Endodermal cell (in vitro differentiated cells): ENCODE data around the gene BPI. TPM values are rescaled to one million over a fixed set of nuclear protein-coding genes. Genes with fewer than 3 reads are reported as not detected.

Experiments used
- DNase-seq: peaks from one replicate; pipeline ENCODE4 v3.0.0-alpha.2; 2017
- H3K27ac ChIP-seq: 2 replicates; pipeline ENCODE4 v1.5.1; 2013; ENCODE audit warnings: mild to moderate bottlenecking, low read depth, low read length, moderate library complexity
- H3K27me3 ChIP-seq: 2 replicates; pipeline ENCODE4 v1.6.1; 2013; ENCODE audit warnings: mild to moderate bottlenecking, low read length, moderate library complexity; ENCODE audit not compliant: insufficient read depth, control insufficient read depth, poor library complexity, severe bottlenecking
- H3K36me3 ChIP-seq: 2 replicates; pipeline ENCODE4 v1.7.0; 2013; ENCODE audit warnings: mild to moderate bottlenecking, low read length, moderate library complexity; ENCODE audit not compliant: control insufficient read depth, insufficient read depth
- H3K4me1 ChIP-seq: one replicate; pipeline ENCODE4 v1.7.0; 2013; ENCODE audit warnings: low read length; ENCODE audit not compliant: control insufficient read depth, insufficient read depth
- H3K4me3 ChIP-seq: 2 replicates; pipeline ENCODE4 v1.5.1; 2013; ENCODE audit warnings: mild to moderate bottlenecking, low read length, moderate library complexity
- H3K9ac ChIP-seq: 2 replicates; pipeline ENCODE4 v1.6.1; 2013; ENCODE audit warnings: mild to moderate bottlenecking, low read length, moderate library complexity; ENCODE audit not compliant: poor library complexity, severe bottlenecking; ENCODE audit errors: extremely low read depth
- H3K9me3 ChIP-seq: 2 replicates; pipeline ENCODE4 v1.6.1; 2013; ENCODE audit warnings: mild to moderate bottlenecking, low read length, moderate library complexity; ENCODE audit not compliant: control insufficient read depth
- H3K27ac Mint-ChIP-seq: 2 replicates; pipeline ENCODE4 v1.8.0; 2020; ENCODE audit warnings: mixed read lengths
- H3K27me3 Mint-ChIP-seq: 2 replicates; pipeline ENCODE4 v1.8.0; 2021; ENCODE audit warnings: mild to moderate bottlenecking, mixed read lengths; ENCODE audit not compliant: insufficient read depth
- H3K36me3 Mint-ChIP-seq: 2 replicates; pipeline ENCODE4 v1.8.0; 2020; ENCODE audit warnings: low read depth, mixed read lengths
- H3K4me1 Mint-ChIP-seq: 2 replicates; pipeline ENCODE4 v1.8.0; 2020; ENCODE audit warnings: mixed read lengths
- H3K4me3 Mint-ChIP-seq: 2 replicates; pipeline ENCODE4 v1.8.0; 2020; ENCODE audit warnings: mild to moderate bottlenecking, moderate library complexity, mixed read lengths
- H3K9me3 Mint-ChIP-seq: 2 replicates; pipeline ENCODE4 v1.8.0; 2020; ENCODE audit warnings: mild to moderate bottlenecking, mixed read lengths
- WGBS, 2 experiments: methylation state at CpG; one replicate each; pipeline versions ENCODE4 v1.1.5 to v1.1.7; 2013; ENCODE audit warnings: missing lambda C conversion rate in 2 of 2, mixed read lengths in 1 of 2; ENCODE audit not compliant: insufficient coverage in 1 of 2, insufficient read length in 1 of 2; 5-methylcytosine and 5-hydroxymethylcytosine counted together
- total RNA-seq, 2 donors: library from RNA; stranded (reverse); fragmentation: NEBNext Ultra II Directional in 1 of 2; extraction: Animal tissue kit (Norgen Biotek cat#: 25700) in 1 of 2; gene quantifications; 2 replicates in 1 of 2; 3 replicates in 1 of 2; pipeline ENCODE4 v1.2.1, GENCODE V29; 2021
- TF ChIP-seq, protein P1 (sequence below): fragments of 200-600 bp; sonication (generic); conservative IDR thresholded peaks from 2 replicates; pipeline ENCODE4 v1.5.0; 2021; ENCODE audit warnings: antibody characterized with exemption, mild to moderate bottlenecking

BPI gene
- total RNA-seq, 2 donors from 2014 or later = not detected

GRCh38 chr20:38349856-38350255 lies 45.9 kb downstream of the BPI start:
- H3K4me3 Mint-ChIP-seq = no peak overlapping the region
- H3K27ac ChIP-seq = no peak overlapping the region
- no peaks in the 10 kb centered on the region for H3K4me1 ChIP-seq
- no peak overlapping the region for H3K27ac Mint-ChIP-seq
- TF ChIP-seq, protein P1, sequence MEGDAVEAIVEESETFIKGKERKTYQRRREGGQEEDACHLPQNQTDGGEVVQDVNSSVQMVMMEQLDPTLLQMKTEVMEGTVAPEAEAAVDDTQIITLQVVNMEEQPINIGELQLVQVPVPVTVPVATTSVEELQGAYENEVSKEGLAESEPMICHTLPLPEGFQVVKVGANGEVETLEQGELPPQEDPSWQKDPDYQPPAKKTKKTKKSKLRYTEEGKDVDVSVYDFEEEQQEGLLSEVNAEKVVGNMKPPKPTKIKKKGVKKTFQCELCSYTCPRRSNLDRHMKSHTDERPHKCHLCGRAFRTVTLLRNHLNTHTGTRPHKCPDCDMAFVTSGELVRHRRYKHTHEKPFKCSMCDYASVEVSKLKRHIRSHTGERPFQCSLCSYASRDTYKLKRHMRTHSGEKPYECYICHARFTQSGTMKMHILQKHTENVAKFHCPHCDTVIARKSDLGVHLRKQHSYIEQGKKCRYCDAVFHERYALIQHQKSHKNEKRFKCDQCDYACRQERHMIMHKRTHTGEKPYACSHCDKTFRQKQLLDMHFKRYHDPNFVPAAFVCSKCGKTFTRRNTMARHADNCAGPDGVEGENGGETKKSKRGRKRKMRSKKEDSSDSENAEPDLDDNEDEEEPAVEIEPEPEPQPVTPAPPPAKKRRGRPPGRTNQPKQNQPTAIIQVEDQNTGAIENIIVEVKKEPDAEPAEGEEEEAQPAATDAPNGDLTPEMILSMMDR = no peak
- H3K9ac ChIP-seq = no peak overlapping the region
- no peaks in the 10 kb centered on the region for H3K27me3 Mint-ChIP-seq
- H3K36me3 Mint-ChIP-seq = no peaks in the 10 kb centered on the region
- H3K9me3 ChIP-seq = no peaks in the 10 kb centered on the region
- DNase-seq = no peak
- H3K4me1 Mint-ChIP-seq = peaks cover 10% of the 10 kb centered on the region
- no peak overlapping the region for H3K4me3 ChIP-seq
- WGBS, 2 experiments = 95 to 97% methylated on average over 5 of the region's 5 CpGs
- no peaks in the 10 kb centered on the region for H3K27me3 ChIP-seq
- no peaks in the 10 kb centered on the region for H3K9me3 Mint-ChIP-seq
- H3K36me3 ChIP-seq = no peaks in the 10 kb centered on the region

DNA sequence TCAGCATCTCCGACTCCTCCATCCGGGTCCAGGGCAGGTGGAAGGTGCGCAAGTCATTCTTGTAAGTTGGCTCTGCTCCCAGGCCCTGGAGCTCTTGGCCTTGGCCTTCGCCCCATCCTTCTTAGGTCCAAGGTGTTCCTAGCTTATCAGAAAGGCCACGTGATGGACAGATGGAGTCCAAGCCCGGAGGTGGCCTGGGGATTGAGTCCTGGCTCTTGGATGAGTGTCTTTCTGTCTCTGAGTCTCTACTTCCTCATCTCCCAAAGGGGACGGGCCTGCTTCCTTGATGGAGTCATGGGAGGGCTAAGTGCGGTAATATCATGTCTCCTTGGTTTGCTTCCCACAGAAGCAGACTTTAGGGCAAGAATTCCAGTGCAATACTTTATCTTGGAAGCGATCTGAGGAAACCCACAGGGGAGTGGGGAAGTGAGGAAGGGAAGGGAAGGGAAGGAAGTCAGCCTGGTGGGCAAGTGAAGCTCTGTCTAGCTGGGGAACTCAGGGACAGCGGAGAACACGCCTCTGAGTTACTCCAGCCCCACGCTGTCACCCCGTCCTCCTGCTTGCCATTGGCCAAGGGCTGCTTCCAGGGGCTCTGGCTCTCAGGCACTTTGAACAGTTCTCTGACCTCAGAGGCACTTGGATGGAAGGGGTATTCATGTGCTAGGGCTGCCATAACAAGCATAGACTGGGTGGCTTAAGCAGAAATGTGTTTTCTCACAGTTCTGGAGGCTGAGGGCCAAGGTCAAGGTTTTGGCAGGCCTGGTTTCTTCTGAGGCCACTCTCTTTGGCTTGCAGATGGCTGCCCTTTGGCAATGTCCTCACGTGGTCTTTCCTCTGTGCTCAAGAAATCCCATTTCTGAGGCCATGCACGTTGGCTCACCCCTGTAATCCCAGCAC lies 47.2 kb downstream of the BPI start:
- 86 to 91% methylated on average over 11 to 15 of the region's 15 CpGs for WGBS, 2 experiments
- Histone ChIP-seq H3K9me3 (no peaks in the 10 kb centered on the region), H3K9ac (no peak overlapping the region), H3K27me3 (no peaks in the 10 kb centered on the region), H3K36me3 (no peaks in the 10 kb centered on the region), H3K4me3 (no peak overlapping the region), H3K4me1 (no peaks in the 10 kb centered on the region), H3K27ac (no peak overlapping the region)
- Mint-ChIP-seq H3K4me1 (peaks cover 10% of the 10 kb centered on the region), H3K27me3 (no peaks in the 10 kb centered on the region), H3K4me3 (no peak overlapping the region), H3K27ac (no peak overlapping the region), H3K36me3 (no peaks in the 10 kb centered on the region), H3K9me3 (no peaks in the 10 kb centered on the region)
- TF ChIP-seq, protein P1 = no peak
- DNase-seq = no peak

DNA sequence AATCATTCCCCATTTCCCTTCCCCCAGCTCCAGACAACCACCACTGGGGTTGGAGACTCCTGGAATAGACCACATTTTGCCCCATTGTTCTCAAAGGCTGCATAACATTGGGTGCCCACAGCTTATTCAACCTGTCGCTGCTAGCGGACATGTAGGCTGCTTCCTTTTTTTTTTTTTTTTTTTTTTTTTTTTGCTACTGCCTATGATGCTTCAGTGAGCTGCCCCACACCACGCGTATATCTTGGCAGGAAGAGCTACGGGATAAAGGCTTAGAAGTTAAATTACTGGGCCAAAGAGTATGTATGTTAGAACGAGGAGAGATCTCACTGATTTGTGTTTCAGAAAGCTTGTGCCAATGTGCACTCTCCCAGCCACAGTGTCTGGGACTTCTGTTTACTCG lies 49.4 kb downstream of the BPI start:
- no peaks in the 10 kb centered on the region for H3K9me3 Mint-ChIP-seq
- H3K4me1 ChIP-seq = no peaks in the 10 kb centered on the region
- H3K27ac ChIP-seq = no peak overlapping the region
- no peaks in the 10 kb centered on the region for H3K27me3 ChIP-seq
- H3K27me3 Mint-ChIP-seq = no peaks in the 10 kb centered on the region
- peaks cover 10% of the 10 kb centered on the region for H3K4me1 Mint-ChIP-seq
- H3K27ac Mint-ChIP-seq = no peak overlapping the region
- H3K4me3 ChIP-seq = no peak overlapping the region
- no peak overlapping the region for H3K4me3 Mint-ChIP-seq
- H3K9ac ChIP-seq = no peak overlapping the region
- no peaks in the 10 kb centered on the region for H3K36me3 ChIP-seq
- 58 to 68% methylated on average over 4 to 7 of the region's 7 CpGs for WGBS, 2 experiments
- no peaks in the 10 kb centered on the region for H3K36me3 Mint-ChIP-seq
- no peak for DNase-seq
- TF ChIP-seq, protein P1 = no peak
- no peaks in the 10 kb centered on the region for H3K9me3 ChIP-seq
